ENCODE results near the gene TULP1. TPM values are rescaled to one million over a fixed set of nuclear protein-coding genes. Genes with fewer than 3 reads are reported as not detected.

The TULP1 gene
- total RNA-seq, 4 donors from 2014 or later = not detected

GRCh38 chr6:35492258-35492973 is 20.3 kb downstream of the TULP1 start:
- Histone ChIP-seq H3K9me3 (no peaks in the 10 kb centered on the region), H3K27ac (no peak overlapping the region), H3K36me3 (no peaks in the 10 kb centered on the region), H3K27me3 (no peaks in the 10 kb centered on the region), H3K4me3 (replicated peaks in 1 of 3) (no peak overlapping the region), H3K4me1 (peaks cover 12 to 68% of the 10 kb centered on the region in 2 donors)
- 57 to 62% methylated on average over 7 of the region's 7 CpGs for WGBS, 2 donors
- intact Hi-C loops (cut with DNase I) = no loop called here
- peak; percentile 19 to 20 for DNase-seq
- TF ChIP-seq POLR2A (IDR thresholded peaks at IDR 0.05) (no peak), CTCF (IDR thresholded peaks at IDR 0.05) (no peak)

- Histone ChIP-seq H3K27ac (no peak overlapping the region), H3K4me1 (peaks cover 16 to 73% of the 10 kb centered on the region in 2 donors)
Observed at GRCh38 chr6:35491558-35492257, 21.0 kb downstream of the TULP1 start.

GRCh38 chr6:35490821-35491557 is 21.7 kb downstream of the TULP1 start:
- H3K27ac ChIP-seq = peak overlapping the region in 2 of 3 donors; percentile 16 to 46
- DNase-seq = no peak
- no peak for TF ChIP-seq POLR2A (IDR thresholded peaks at IDR 0.05)
- no peak for TF ChIP-seq CTCF (IDR thresholded peaks at IDR 0.05)
- H3K9me3 ChIP-seq = no peaks in the 10 kb centered on the region
- no peak overlapping the region for H3K4me3 ChIP-seq (replicated peaks in 1 of 3)
- H3K36me3 ChIP-seq = no peaks in the 10 kb centered on the region
- 57 to 62% methylated on average over 8 of the region's 8 CpGs for WGBS, 2 donors
- intact Hi-C loops (cut with DNase I) = no loop called here
- peaks cover 22 to 78% of the 10 kb centered on the region in 2 donors for H3K4me1 ChIP-seq
- no peaks in the 10 kb centered on the region for H3K27me3 ChIP-seq

More at GRCh38 chr6:35491558-35492257, 21.0 kb downstream of the TULP1 start:
- intact Hi-C loops (cut with DNase I) = no loop called here
- DNase-seq = peak in 1 of 2 donors; percentile 13
- Histone ChIP-seq H3K36me3 (no peaks in the 10 kb centered on the region), H3K9me3 (no peaks in the 10 kb centered on the region), H3K27me3 (no peaks in the 10 kb centered on the region), H3K4me3 (replicated peaks in 1 of 3) (no peak overlapping the region)
- 72 to 74% methylated on average over 4 of the region's 5 CpGs for WGBS, 2 donors
- no peak for TF ChIP-seq POLR2A (IDR thresholded peaks at IDR 0.05)

GRCh38 chr6:35489995-35490791 is 22.5 kb downstream of the TULP1 start:
- Histone ChIP-seq H3K27ac (peak overlapping the region; percentile 28 to 46 (median 36)), H3K4me3 (replicated peaks in 1 of 3) (no peak overlapping the region), H3K27me3 (no peaks in the 10 kb centered on the region), H3K9me3 (no peaks in the 10 kb centered on the region), H3K4me1 (peaks cover 30 to 78% of the 10 kb centered on the region in 2 donors), H3K36me3 (no peaks in the 10 kb centered on the region)
- intact Hi-C loops (cut with DNase I) = no loop called here
- peak; percentile 56 to 62 for DNase-seq
- TF ChIP-seq POLR2A (IDR thresholded peaks at IDR 0.05) (no peak), CTCF (IDR thresholded peaks at IDR 0.05) (no peak)
- WGBS, 2 donors = 39 to 43% methylated on average over 5 to 19 of the region's 28 CpGs

- TF ChIP-seq POLR2A (IDR thresholded peaks at IDR 0.05) (no peak), CTCF (IDR thresholded peaks at IDR 0.05) (no peak)
- Histone ChIP-seq H3K36me3 (no peaks in the 10 kb centered on the region), H3K27ac (peak overlapping the region in 1 of 3 donors; percentile 32), H3K9me3 (no peaks in the 10 kb centered on the region), H3K27me3 (no peaks in the 10 kb centered on the region), H3K4me1 (peaks cover 34 to 72% of the 10 kb centered on the region in 2 donors), H3K4me3 (replicated peaks in 1 of 3) (no peak overlapping the region)
- intact Hi-C loops (cut with DNase I) = no loop called here
- DNase-seq = no peak
- WGBS, 2 donors = 87 to 100% methylated on average over 1 of the region's 1 CpG
Observed at GRCh38 chr6:35489066-35489465, 23.6 kb downstream of the TULP1 start.
